ENCODE data around the gene RO60.

Gene RO60

DNA sequence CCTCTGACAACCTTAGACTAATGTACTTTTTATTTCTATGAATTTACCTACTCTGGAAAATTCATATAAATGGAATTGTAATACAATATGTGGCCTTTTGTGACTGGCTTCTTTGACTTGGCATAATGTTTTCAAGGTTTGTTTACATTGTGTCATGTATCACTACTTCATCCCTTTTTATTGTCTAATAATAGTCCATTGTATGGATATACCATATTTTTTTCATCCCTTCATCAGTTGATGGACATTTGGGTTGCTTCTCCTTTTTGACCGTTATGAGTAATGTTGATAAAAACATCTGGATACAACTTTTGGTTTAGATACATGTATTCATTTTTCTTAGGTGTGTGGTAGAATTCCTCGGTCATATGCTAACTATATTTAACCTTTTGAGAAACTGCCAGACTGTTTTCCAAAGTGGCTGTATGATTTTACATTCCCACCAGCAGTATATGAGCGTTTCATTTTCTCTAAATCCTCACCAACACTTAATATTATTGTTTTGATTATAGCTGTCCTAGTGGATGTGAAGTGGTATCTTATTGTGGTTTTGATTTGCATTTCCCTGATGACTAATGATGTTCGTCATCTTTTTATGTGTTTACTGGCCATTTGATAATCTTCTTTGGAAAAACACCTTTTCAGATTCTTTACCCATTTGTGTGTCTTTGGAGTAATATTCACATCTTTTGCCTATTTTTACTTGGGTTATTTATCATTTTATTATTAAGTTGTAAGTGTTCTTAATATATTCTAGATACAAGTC, 3.5 kb downstream of the RO60 start:
- Histone ChIP-seq H3K9ac (ENCODE audit: low read length) (no peak overlapping the region), H3K9me3 (ENCODE audit: control insufficient read depth, low read length) (no peaks in the 10 kb centered on the region), H3K27me3 (replicated peaks; ENCODE audit: control insufficient read depth, insufficient read depth, low read length) (no peaks in the 10 kb centered on the region), H3K4me1 (ENCODE audit: control insufficient read depth, insufficient read depth, low read length) (peaks cover 14% of the 10 kb centered on the region), H3K36me3 (ENCODE audit: control insufficient read depth, insufficient read depth, low read length, severe bottlenecking) (no peaks in the 10 kb centered on the region), H3K4me3 (ENCODE audit: low read length) (no peak overlapping the region)
- no peak for DNase-seq (ENCODE audit: low read depth)

DNA sequence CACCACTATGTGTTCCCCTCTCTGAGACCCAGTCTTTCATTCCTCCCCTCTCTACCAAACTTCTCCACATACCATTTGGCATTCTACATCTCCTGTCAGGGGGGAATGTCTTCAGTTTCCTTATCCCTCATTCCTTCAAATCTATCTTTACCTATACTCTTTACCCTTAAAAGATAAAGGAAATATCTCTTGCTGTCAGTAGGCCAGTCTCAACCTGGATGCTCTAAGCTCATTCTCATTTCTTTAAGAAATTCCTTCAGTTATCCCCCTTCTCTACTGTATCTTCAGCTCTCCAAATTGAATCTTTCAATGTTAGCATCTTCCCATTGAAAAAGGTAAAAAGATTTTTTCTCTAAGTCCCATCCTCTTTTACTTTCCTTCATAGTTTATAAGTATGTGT, 6.5 kb downstream of the RO60 start:
- no peak for DNase-seq (ENCODE audit: low read depth)

DNA sequence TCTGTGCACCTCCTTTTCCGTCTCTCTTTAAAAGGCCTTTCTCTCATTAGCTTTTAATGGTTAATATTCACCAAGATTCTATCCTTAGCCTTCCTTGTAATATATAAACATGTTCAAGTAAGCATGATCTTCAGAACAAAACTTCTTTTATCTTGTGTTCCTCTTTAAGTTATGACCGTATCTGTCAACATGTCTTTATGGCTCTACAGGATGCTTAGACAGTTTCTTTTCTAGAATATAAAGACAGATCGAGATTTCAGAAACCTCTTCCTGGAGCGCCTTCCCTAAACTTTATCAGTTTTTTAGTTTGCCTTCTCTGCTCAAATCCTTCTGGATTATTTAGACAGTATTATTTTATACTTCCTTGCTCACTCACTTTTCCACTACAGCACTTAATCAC, 7.2 kb downstream of the RO60 start:
- Histone ChIP-seq H3K9me3 (ENCODE audit: control insufficient read depth, low read length) (no peaks in the 10 kb centered on the region), H3K4me3 (ENCODE audit: low read length) (no peak overlapping the region), H3K36me3 (ENCODE audit: control insufficient read depth, insufficient read depth, low read length, severe bottlenecking) (peaks cover 11% of the 10 kb centered on the region), H3K9ac (ENCODE audit: low read length) (no peak overlapping the region), H3K4me1 (ENCODE audit: control insufficient read depth, insufficient read depth, low read length) (peaks cover 3% of the 10 kb centered on the region), H3K27me3 (replicated peaks; ENCODE audit: control insufficient read depth, insufficient read depth, low read length) (no peaks in the 10 kb centered on the region)
- DNase-seq (ENCODE audit: low read depth), result no peak

More for the DNA sequence above, 6.5 kb downstream of the RO60 start:
- H3K36me3 ChIP-seq (ENCODE audit: control insufficient read depth, insufficient read depth, low read length, severe bottlenecking), result peaks cover 11% of the 10 kb centered on the region
- H3K9me3 ChIP-seq (ENCODE audit: control insufficient read depth, low read length), result no peaks in the 10 kb centered on the region
- H3K4me1 ChIP-seq (ENCODE audit: control insufficient read depth, insufficient read depth, low read length), result peaks cover 10% of the 10 kb centered on the region
- no peaks in the 10 kb centered on the region for H3K27me3 ChIP-seq (replicated peaks; ENCODE audit: control insufficient read depth, insufficient read depth, low read length)
- no peak overlapping the region for H3K4me3 ChIP-seq (ENCODE audit: low read length)
- H3K9ac ChIP-seq (ENCODE audit: low read length), result no peak overlapping the region

DNA sequence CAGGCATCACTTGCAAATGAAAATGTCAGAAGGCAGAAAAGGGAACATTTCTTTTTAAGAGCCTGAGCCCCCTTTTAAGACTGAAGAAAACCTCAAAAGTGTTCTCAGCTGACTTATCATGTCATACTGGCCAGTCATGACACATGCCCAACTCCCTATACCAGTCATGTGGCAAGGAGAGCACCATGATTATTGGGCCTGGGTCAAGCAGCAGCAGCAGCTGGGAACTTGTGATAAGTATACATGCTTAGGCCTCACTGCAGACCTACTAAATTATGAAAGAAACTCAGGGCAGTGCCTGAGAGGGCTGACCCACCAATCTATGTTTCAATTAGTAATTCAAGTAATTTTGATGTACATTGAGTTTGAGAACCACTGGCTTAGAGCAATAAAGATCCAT, 8.6 kb downstream of the RO60 start:
- no peaks in the 10 kb centered on the region for H3K9me3 ChIP-seq (ENCODE audit: control insufficient read depth, low read length)
- DNase-seq (ENCODE audit: low read depth), result no peak

DNA sequence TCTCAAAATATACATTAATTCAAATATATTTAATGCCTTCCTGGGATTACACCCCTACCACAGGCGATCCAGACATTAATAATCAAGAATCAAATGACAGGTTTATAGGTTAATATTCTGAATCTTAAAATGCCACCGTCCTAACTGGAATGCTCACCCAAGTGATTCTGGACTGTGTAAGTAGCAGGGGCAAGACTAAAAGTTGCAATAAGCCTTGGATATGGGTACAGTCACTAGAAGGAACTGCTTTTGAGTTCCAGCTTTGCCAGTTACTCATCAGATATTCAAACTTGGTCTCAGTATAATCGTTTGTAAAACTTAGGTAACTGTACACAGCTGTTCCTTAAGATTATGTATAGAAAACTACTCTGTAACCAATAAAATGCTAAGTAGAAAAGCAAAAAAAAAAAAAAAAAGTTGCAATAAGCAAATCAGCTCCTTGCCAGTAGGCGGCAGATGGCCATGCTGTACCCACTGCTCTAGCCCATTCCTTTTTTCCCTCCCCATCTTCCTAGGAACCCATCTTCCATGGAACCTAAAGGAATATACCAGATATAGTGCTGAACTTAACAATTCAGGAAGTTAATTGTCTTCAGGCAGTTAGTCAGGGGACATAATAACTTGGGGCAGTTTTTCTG, 10.5 kb downstream of the RO60 start:
- no peaks in the 10 kb centered on the region for H3K4me1 ChIP-seq (ENCODE audit: control insufficient read depth, insufficient read depth, low read length)
- DNase-seq (ENCODE audit: low read depth), result peak; percentile 11
- no peak overlapping the region for H3K9ac ChIP-seq (ENCODE audit: low read length)
- H3K4me3 ChIP-seq (ENCODE audit: low read length), result no peak overlapping the region
- H3K9me3 ChIP-seq (ENCODE audit: control insufficient read depth, low read length), result no peaks in the 10 kb centered on the region
- no peaks in the 10 kb centered on the region for H3K27me3 ChIP-seq (replicated peaks; ENCODE audit: control insufficient read depth, insufficient read depth, low read length)
- H3K36me3 ChIP-seq (ENCODE audit: control insufficient read depth, insufficient read depth, low read length, severe bottlenecking), result peaks cover 16% of the 10 kb centered on the region

More for the DNA sequence above, 8.6 kb downstream of the RO60 start:
- no peak overlapping the region for H3K9ac ChIP-seq (ENCODE audit: low read length)
- H3K36me3 ChIP-seq (ENCODE audit: control insufficient read depth, insufficient read depth, low read length, severe bottlenecking), result peaks cover 11% of the 10 kb centered on the region
- H3K4me3 ChIP-seq (ENCODE audit: low read length), result no peak overlapping the region
- no peaks in the 10 kb centered on the region for H3K4me1 ChIP-seq (ENCODE audit: control insufficient read depth, insufficient read depth, low read length)
- H3K27me3 ChIP-seq (replicated peaks; ENCODE audit: control insufficient read depth, insufficient read depth, low read length), result no peaks in the 10 kb centered on the region

DNA sequence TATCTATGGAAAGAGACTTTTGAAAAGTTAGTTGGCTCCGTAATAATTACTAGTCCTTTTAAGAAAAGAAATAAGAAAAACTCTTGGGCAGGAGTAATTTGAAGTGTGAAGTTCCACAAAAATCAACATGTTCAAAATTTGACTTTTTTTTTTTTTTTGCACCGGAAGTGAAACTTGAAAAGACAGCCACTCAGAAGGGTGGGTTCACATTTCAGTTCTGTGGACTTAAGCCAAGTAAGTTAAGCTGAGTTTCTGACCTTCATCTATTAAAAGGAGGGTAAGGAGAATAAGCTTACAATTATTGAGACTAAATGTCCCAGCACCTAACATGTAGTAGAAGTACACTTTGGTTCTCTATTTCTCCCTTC, 11.0 kb downstream of the RO60 start:
- no peaks in the 10 kb centered on the region for H3K27me3 ChIP-seq (replicated peaks; ENCODE audit: control insufficient read depth, insufficient read depth, low read length)
- no peak overlapping the region for H3K9ac ChIP-seq (ENCODE audit: low read length)
- no peaks in the 10 kb centered on the region for H3K9me3 ChIP-seq (ENCODE audit: control insufficient read depth, low read length)
- H3K4me3 ChIP-seq (ENCODE audit: low read length), result no peak overlapping the region
- H3K36me3 ChIP-seq (ENCODE audit: control insufficient read depth, insufficient read depth, low read length, severe bottlenecking), result peaks cover 16% of the 10 kb centered on the region
- no peak for DNase-seq (ENCODE audit: low read depth)
- H3K4me1 ChIP-seq (ENCODE audit: control insufficient read depth, insufficient read depth, low read length), result no peaks in the 10 kb centered on the region

DNA sequence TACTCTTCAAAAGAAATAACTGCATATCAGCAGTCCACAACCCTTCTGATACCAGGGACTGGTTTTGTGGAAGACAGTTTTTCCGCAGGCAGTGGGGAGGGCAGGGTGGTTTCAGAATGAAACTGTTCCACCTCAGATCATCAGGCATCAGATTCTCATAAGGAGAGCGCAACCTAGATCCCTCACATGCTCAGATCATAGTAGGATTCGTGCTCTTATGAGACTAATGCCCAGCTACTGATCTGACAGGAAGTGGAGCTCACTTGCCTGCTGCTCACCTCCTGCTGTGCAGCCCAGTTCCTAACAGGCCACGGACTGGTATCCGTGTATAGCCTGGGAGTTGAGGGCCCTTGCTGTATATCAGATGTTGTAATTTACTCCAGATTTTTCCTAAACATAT, 11.5 kb downstream of the RO60 start:
- no peak overlapping the region for H3K9ac ChIP-seq (ENCODE audit: low read length)
- H3K9me3 ChIP-seq (ENCODE audit: control insufficient read depth, low read length), result no peaks in the 10 kb centered on the region
- no peak for DNase-seq (ENCODE audit: low read depth)
- H3K36me3 ChIP-seq (ENCODE audit: control insufficient read depth, insufficient read depth, low read length, severe bottlenecking), result peaks cover 16% of the 10 kb centered on the region
- H3K4me3 ChIP-seq (ENCODE audit: low read length), result no peak overlapping the region
- H3K27me3 ChIP-seq (replicated peaks; ENCODE audit: control insufficient read depth, insufficient read depth, low read length), result no peaks in the 10 kb centered on the region
- H3K4me1 ChIP-seq (ENCODE audit: control insufficient read depth, insufficient read depth, low read length), result no peaks in the 10 kb centered on the region

DNA sequence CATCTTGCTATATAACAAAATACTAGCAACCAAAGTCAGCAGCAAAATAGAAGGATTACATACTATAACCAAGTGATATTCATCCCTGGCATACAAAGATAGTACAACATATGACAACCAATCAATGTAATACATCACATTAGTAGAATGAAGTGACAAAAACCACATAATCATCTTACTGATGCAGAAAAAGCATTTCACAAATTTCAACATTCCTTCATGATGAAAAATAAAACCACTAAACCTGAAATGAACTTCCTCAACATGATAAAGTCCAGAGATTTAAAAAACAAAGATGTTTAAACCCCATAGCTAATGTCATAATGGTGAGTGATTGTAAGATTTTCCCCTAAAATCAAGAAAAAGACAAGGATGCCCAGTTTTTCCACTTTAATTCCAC, 18.6 kb downstream of the RO60 start:
- no peak for DNase-seq (ENCODE audit: low read depth)
- Histone ChIP-seq H3K9me3 (ENCODE audit: control insufficient read depth, low read length) (peaks cover 11% of the 10 kb centered on the region), H3K9ac (ENCODE audit: low read length) (no peak overlapping the region), H3K4me1 (ENCODE audit: control insufficient read depth, insufficient read depth, low read length) (no peaks in the 10 kb centered on the region), H3K36me3 (ENCODE audit: control insufficient read depth, insufficient read depth, low read length, severe bottlenecking) (peaks cover 64% of the 10 kb centered on the region), H3K27me3 (replicated peaks; ENCODE audit: control insufficient read depth, insufficient read depth, low read length) (no peaks in the 10 kb centered on the region), H3K4me3 (ENCODE audit: low read length) (no peak overlapping the region)

DNA sequence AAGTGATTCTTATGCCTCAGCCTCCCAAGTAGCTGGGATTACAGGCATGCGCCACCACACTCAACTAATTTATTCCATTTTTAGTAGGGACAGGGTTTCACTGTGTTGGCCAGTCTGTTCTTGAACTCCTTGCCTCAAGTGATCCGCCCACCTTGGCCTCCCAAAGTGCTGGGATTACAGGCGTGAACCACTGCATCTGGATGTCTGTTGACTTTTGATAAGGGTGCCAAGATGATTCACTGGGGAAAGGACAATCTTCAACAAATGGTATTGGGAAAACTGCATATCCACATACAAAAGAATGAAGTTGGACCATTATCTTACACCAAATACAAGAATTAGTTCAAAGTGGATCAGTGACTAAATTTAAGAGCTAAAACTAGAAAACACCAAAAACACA, 19.8 kb downstream of the RO60 start:
- DNase-seq (ENCODE audit: low read depth), result no peak
- peaks cover 11% of the 10 kb centered on the region for H3K9me3 ChIP-seq (ENCODE audit: control insufficient read depth, low read length)
- no peaks in the 10 kb centered on the region for H3K4me1 ChIP-seq (ENCODE audit: control insufficient read depth, insufficient read depth, low read length)
- H3K36me3 ChIP-seq (ENCODE audit: control insufficient read depth, insufficient read depth, low read length, severe bottlenecking), result peaks cover 71% of the 10 kb centered on the region
- H3K27me3 ChIP-seq (replicated peaks; ENCODE audit: control insufficient read depth, insufficient read depth, low read length), result no peaks in the 10 kb centered on the region
- H3K4me3 ChIP-seq (ENCODE audit: low read length), result no peak overlapping the region
- no peak overlapping the region for H3K9ac ChIP-seq (ENCODE audit: low read length)

DNA sequence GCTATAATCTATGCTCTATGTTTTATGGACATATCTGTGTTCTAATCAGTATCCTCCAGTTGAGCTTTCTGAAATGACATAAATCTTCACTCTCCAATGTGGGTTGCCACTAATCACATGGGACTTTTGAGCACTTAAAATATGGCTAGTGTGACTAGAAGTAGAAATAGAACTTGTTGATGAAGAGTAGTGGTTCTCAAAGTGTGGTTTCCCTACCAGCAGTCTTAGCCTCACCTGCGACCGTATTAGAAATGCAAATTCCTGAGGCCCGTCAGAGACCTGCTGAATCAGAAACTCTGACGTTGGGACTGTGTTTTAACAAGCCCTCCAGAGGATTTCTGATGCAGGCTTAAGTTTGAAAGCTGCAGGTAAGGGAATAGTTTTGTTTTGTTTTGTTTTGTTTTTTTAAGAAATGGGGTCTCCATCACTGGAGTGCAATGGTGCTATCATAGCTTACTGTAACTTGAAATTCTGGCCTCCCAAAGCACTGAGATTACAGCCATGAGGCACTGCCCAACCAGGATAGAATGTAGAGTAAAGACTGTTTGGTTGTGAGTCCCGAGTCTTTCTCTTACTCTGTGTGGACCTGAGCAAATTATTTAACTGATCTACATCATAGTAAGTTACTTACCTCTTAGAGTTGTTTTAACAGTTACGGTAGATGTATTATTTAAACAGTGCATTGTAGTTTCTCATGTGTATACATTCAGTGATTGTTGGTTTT, 24.1 kb downstream of the RO60 start:
- peaks cover 69% of the 10 kb centered on the region for H3K36me3 ChIP-seq (ENCODE audit: control insufficient read depth, insufficient read depth, low read length, severe bottlenecking)
- H3K9me3 ChIP-seq (ENCODE audit: control insufficient read depth, low read length), result peaks cover 3% of the 10 kb centered on the region
- H3K4me1 ChIP-seq (ENCODE audit: control insufficient read depth, insufficient read depth, low read length), result peaks cover 7% of the 10 kb centered on the region
- no peak overlapping the region for H3K4me3 ChIP-seq (ENCODE audit: low read length)
- no peaks in the 10 kb centered on the region for H3K27me3 ChIP-seq (replicated peaks; ENCODE audit: control insufficient read depth, insufficient read depth, low read length)
- no peak overlapping the region for H3K9ac ChIP-seq (ENCODE audit: low read length)
- no peak for DNase-seq (ENCODE audit: low read depth)

DNA sequence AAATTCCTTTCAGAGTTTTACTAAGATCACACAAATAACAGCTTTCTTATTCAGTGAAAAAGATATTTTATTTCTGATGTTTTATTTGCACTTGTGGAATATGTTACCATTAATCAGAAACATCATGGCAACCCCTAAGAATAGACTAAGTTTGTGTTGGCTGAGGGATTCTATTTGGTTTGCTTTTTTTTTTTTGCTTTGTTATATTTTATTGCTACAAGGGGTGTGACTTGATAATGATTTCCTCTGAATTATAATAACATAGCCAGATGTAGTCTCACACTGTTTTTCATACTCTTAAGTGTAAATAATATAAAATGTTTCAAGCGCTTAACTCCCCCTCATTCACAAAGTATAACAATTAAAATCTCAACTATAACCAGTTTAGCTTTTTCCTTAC, 25.9 kb downstream of the RO60 start:
- Histone ChIP-seq H3K4me1 (ENCODE audit: control insufficient read depth, insufficient read depth, low read length) (peaks cover 7% of the 10 kb centered on the region), H3K27me3 (replicated peaks; ENCODE audit: control insufficient read depth, insufficient read depth, low read length) (no peaks in the 10 kb centered on the region), H3K9me3 (ENCODE audit: control insufficient read depth, low read length) (no peaks in the 10 kb centered on the region), H3K4me3 (ENCODE audit: low read length) (no peak overlapping the region), H3K9ac (ENCODE audit: low read length) (no peak overlapping the region), H3K36me3 (ENCODE audit: control insufficient read depth, insufficient read depth, low read length, severe bottlenecking) (peaks cover 62% of the 10 kb centered on the region)
- no peak for DNase-seq (ENCODE audit: low read depth)

Measured in adipocyte (in vitro differentiated cells).